ENCODE data around the gene CDH20.

The CDH20 gene

DNA sequence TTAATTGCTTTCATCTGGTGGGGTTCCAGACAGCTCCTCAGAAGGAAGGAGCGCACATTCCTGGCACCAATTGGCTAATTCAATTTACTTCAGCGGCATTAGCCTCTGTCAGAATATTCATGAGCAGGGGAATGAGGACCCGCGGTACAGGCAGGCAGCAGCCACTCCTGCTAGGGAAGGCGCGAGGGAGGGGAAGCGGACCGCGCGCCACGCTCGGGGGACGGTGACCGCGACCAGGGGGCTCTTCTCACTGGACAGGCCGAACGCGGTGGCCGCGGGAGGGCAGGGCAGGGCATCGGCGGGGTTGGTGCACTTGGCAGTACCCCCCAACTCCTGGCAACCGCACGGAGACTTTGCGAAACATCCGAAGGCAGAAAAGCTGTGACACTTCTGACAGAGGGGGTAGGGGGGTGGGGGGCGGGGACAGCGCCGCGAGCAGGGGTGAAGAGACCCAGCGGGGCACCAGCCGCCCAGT, at the start of gene CDH20:
TSS of gene CDH20 (plus strand) at position 160 of the 475 bp plus-strand sequence.
- no peak for DNase-seq (ENCODE audit: low spot score)

DNA sequence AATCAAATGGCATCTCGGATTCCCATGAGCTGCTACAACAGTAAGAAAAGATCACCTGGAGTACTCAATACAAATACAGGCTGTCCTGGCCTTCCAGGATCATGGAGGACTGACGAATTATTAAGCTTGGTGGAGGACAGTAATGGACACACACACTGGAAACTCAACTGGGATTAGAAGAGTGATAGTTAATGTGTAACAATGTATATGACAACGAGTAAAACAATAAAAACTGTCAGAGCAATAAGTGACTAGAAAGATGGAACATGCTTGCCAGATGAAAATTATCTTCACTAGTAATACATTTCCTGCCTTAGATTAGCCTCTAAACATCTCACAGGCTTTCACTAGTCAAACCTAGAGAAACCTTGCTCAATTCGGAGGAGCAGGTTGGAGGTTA, 49.2 kb upstream of the CDH20 start:
- DNase-seq (ENCODE audit: low spot score), result no peak

DNA sequence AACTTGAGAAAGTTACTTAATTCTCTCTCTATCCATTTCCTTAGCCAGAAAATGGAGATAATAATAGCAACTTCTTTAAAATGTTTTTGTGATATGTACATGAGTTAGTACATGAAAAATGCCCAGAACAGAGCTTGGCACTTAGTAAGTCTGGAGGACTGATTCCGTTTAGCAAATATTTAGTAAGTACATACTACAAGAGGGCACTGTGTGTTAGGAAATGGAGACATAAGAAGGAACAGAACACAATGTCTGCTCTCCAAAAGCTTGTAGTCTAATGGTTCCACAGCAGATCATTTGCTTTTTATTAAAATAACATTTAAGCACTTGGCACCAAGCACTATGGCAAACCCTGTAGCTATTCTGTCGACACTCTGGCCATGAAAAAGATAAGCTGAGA, 47.5 kb upstream of the CDH20 start:
- DNase-seq (ENCODE audit: low spot score), result no peak

DNA sequence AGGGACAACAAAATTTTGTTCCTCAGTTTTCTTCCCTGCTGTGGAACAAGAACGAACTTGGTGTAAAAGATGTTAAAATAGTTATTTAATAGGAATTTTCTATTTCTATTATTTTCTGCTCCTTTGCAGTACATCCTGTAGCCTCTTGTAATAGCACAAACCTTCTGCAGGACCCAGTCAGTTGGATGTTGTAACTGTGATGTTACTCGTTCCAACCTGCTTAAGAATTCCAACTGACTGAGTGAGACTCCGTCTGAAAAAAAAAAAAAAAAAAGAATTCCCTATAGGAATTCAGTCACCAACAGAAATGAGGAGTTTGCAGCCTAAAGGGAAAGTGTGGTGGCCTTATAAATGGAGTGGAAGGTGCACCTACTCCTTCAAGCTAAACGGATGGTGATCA, 46.4 kb upstream of the CDH20 start:
- DNase-seq (ENCODE audit: low spot score), result no peak

DNA sequence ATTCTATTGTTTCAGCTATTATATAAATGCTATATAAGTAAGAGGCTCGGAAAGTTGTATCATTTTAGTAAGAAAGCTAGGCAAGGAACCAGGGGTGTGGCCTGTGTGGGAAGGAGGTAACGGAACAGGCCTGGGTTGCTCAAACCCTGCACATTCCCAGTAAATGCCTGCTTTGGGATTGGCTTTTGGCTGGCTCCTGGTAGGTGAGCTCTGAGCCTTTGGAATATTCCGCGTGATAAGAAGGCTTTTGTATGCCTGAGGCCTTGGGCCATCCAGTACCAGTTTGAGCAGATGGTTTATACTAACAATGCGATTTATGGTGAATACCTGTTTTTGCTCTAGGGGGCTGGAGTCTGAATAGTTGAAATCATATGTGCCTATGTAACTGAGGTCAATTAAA, 42.6 kb upstream of the CDH20 start:
- DNase-seq (ENCODE audit: low spot score), result no peak

GRCh38 chr18:61292280-61293035, 40.8 kb upstream of the CDH20 start:
- DNase-seq (ENCODE audit: low spot score), result no peak

GRCh38 chr18:61295153-61295552, 38.1 kb upstream of the CDH20 start:
- DNase-seq (ENCODE audit: low spot score), result no peak

DNA sequence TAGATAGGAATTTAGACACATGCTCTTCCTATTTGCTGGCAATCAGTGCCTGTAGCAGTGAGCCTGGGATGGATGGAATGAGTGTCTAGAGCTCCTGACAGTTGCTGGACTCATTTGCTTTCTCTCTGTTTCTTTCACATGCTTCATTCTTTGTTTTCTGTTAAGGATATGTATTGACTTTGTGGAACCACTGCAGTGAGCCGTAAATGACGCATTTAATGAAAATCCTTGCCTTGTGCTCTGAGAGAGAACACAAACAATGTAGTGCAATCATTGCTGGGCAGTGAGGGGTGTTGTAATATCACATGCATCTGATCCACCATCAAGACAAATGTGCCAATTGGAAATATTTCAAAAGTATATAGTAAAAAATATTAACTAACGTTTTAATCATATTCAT, 25.2 kb upstream of the CDH20 start:
- DNase-seq (ENCODE audit: low spot score), result no peak

DNA sequence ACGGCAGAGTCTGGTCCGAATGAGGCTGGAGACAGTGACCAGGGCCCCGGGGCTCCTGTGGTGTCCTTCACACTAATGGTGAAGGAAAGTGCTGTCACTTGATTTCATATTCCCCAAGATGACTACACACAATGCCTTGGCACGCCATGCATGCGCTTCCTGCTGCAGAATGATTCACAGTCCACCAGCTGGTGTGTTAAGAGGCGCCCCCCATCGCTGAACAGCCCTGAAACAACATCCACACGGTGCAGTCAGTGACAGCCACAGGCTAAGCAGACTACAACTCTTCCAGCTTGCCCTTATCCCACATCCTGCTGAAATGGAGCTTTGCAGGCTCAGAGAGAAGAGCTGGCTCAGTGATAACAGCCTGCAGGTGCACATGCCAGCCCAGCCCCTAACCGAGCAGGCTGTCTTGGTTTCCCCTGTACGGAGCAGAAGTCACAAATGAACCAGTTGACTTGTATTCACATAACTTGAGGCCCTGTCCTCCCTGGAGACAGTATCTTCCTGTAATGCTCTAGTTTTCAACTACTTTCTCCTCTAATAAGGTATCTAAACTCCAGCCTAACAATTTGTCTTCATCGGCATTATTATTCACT, 24.3 kb upstream of the CDH20 start:
- no peak for DNase-seq (ENCODE audit: low spot score)

- DNase-seq (ENCODE audit: low spot score), result peak; percentile 80
Observed at GRCh38 chr18:61322265-61322873, 10.9 kb upstream of the CDH20 start.

DNA sequence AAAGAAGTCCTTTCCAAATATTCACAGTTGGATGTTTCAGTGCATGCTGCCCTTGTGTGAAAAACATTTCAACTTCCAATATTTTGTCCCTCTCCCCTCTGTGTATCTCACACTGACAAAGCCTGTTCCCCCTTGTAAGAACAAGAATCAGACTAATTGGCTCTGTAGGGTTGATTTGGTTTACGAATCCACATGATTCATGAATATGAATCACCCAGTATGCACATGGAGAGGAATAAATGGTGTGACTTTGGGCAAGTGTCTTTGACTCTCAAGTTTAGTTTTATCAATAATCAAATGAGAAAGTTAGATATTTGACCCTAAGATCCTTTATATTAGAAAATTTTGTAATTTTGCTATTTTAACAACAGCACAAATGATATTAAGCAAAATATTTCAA, 9.3 kb upstream of the CDH20 start:
- DNase-seq (ENCODE audit: low spot score), result no peak

- no peak for DNase-seq (ENCODE audit: low spot score)
Observed at GRCh38 chr18:61326407-61326806, 6.8 kb upstream of the CDH20 start.

GRCh38 chr18:61329398-61329797, 3.8 kb upstream of the CDH20 start:
- DNase-seq (ENCODE audit: low spot score), result no peak

DNA sequence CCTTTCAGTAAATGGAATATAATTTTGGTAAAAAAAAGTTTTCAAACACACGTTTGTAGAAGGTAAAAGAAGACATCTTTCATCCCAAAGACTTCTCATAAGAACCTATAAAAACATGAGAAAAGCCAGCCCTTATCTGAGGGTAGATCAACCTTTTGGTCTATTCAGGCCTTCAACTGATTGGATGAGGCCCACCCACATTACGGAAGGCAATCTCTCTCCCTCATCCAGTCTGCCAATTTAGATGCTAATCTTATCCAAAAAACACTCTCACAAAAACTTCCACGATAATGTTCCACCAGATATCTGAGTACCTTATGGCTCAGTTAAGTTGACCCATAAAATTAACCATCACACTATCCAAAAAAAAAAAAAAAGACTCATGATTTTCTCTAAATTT, 2.2 kb upstream of the CDH20 start:
- no peak for DNase-seq (ENCODE audit: low spot score)

DNA sequence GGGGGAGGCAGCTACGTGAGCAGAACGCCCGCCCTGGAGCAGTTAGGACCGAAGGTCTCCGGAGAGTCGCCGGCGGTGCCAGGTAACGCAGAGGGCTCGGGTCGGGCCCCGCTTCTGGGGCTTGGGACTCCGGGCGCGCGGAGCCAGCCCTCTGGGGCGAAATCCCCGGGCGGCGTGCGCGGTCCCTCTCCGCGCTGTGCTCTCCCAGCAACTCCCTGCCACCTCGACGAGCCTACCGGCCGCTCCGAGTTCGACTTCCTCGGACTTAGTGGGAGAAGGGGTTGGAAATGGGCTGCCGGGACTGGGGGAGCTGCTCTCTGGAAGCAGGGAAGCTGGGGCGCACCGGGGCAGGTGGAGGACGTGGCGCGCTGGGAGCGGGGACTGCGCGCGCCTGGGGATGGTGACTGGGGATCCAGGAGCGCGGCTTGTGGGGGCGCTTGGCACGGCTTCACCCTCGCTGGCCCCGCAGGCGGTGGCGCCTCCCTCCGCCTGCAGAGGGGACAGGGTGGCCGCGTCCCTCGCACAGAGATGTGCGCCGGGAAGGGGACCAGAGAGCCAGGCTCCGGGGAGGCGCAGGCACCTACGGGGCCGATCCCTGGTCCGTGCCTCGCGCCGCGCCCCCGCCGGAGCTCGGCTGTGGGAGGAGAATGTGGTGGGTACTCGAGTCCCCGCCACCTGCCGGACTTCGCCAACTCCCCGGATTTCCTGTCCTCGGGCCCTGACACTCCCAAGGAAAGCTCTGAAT, 688 bp downstream of the CDH20 start:
- DNase-seq (ENCODE audit: low spot score), result no peak

DNA sequence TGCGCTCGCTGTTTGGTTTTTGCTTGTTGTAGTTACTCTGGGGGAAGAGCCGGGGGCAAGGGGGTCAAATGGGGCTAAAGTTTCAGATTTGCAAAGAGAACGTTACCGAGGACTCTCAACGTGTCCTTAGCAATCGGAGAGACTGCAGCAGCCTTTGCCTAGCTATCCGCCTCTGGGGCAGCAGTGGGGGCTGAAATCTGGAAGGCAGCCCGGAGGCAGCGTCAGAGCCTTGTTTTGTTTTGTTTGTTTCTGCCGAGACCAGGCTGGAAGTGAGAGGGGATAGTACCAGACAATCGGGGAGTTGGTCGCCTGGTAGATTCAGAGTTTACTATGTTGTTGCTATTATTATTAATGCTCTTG, 1.2 kb downstream of the CDH20 start:
- no peak for DNase-seq (ENCODE audit: low spot score)

DNA sequence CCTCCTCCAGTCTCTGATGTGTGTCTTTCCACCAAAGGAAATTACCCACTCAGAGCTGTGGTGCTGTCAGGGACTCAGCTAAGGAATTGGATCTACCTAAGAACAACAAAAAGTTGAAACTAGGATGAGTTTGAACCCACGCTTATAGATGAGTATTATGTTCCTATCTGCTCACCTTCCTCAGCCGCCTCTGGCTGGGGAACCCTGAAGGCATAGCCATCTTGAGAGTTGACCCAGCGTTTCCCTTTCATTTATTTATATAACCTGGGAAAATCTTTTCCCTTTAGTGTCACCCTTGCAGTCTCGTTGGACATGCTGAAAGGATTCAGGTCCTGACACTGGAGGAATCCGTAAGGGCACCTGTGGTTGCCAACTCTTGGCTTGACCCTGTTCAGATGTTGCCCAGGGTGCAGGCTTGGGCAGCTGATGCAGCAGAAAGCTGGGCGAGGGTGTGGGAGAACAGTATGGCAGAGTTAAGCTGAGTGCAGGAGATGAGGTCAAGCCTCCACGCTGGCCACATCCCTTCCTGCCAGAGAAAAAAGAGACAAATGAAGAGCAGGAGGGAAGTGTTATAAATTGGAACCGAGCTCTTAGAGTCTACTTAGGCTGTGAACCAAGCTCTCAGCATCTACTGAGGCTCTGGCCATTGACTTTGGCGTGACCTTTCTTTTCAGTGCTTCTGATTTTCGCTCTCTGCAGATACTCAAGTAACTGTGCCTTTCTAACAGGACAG, 1.9 kb downstream of the CDH20 start:
- DNase-seq (ENCODE audit: low spot score), result no peak

DNA sequence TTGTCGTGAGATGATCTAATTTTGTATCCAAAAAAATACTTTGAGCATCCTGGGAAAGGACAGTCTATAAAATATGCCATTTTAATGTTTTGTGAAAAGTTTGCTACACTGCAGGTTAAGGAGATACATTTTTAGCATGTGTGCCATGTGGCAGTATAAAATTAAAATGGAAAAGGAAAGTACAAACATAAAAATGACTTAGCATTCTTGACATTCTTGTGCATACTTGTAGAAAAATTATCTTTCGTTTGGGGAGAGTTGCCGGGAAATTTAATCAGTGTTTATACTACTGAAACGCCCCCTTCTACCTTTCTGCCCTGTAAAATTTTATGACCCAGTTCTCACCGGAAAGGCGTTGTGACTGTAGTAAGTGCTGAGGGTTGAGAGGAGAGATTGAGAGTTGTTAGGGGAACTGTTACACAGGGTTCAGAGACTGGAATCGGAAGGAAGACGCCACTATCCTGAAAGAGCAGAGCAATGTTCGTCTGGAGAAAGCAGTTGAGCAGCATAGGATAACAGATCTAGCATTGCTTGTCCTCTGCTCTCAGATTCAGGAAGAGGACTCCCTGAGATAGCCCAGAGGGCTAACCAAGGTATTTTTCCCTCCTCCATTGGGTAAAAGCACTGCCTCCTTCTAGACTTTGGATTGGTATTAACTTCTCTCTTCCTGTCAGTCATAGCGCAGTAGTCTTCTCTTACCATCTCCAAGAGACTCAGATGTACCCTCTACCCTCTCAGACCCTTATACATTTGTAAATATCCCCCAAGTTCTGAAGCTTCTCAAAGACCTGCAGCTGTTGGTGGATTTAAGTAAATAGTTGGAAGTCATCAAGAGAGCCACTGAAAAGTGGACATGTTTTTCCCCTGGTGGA, 2.7 kb downstream of the CDH20 start:
- no peak for DNase-seq (ENCODE audit: low spot score)

DNA sequence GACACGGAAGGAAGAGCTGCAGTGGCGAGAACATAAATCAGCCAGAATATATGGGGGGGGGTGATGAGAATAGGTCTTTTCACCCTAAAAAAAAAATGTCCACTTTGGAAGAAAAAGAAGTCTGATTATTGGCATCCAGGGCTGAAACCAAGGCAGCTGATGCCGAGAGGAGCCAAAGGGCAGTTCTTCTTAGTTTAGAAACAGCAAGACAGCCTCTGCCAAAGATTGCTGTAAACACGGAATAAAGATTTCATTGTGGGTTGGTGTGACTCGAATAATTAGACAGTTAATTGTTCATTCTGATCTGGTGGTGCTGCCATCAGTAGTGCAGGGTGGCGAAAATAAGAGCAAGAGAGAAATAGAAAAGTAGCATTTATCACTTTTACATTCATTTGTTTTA, 3.5 kb downstream of the CDH20 start:
- DNase-seq (ENCODE audit: low spot score), result no peak

- no peak for DNase-seq (ENCODE audit: low spot score)
Observed at GRCh38 chr18:61337527-61337926, 4.3 kb downstream of the CDH20 start.

GRCh38 chr18:61340148-61340547, 6.9 kb downstream of the CDH20 start:
- no peak for DNase-seq (ENCODE audit: low spot score)
